ENCODE measurements around the gene PARP12. TPM values are rescaled to one million over a fixed set of nuclear protein-coding genes. Genes with fewer than 3 reads are reported as not detected.

The PARP12 gene
- total RNA-seq, 1 donor = 14.0 TPM

DNA sequence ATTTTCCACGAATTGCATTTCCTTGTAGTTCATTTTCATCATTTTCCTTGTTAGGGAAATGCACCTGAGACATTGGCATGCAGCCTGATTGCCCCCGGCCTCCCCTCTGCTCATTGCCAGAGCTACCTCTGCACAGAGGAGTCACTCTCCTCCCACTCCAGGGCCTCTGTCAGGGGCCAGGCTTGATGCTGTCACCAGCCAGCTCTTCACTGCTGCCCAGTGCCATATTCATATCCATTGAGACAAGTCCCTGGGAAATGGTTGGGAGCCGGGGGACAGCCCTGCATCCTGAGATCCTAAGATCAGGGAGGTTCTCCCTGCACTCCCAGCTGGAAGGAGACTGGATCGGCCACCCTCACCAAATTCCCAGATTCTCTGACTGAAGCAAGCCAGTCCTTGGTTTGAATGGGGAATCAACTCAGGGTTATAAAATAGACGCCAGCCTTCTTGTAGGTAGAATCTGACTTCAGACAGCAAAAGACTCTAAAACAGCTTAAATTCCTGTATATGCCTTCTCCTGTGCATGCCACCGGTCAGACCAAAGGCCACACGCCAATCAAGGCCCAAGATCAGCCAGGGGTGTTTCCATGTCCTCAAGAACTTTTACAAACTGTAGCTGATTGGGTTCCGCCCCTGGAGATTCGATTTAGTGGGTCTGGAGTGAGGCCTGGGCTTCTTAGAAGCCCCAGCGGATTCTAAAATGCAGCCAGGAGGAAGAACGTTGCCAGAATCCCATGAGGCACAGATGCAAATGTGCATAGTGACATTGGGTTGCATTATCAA lies 86.5 kb downstream of the PARP12 start:
- no peak overlapping the region for H3K4me3 ChIP-seq (ENCODE audit: low read depth, low read length)
- DNase-seq (ENCODE audit: low read depth) = no peak
- TF ChIP-seq CTCF (IDR thresholded peaks at IDR 0.05; ENCODE audit: insufficient read depth, low read length) = no peak

- H3K4me3 ChIP-seq (ENCODE audit: low read depth, low read length) = no peak overlapping the region
- no peak for DNase-seq (ENCODE audit: low read depth)
- TF ChIP-seq CTCF (IDR thresholded peaks at IDR 0.05; ENCODE audit: insufficient read depth, low read length) = no peak
Measured at GRCh38 chr7:139974179-139974811, 88.5 kb downstream of the PARP12 start.

Small RNA genes lying within 50 kb of the gene (small RNA-seq; reads per million reads assigned to genes)
- not detected for gene RF00019

Other genes with a start within 250 kb of the PARP12 start
- gene TBXAS1, start 233.7 kb downstream of the PARP12 start, total RNA-seq (ENCODE audit: low replicate concordance) = 2.4 and 2.6 TPM in 2 replicates
- 6.6 and 6.9 TPM in 2 replicates for gene KDM7A, start 114.0 kb upstream of the PARP12 start, total RNA-seq (ENCODE audit: low replicate concordance)